ENCODE results near the gene CDH22. TPM values are rescaled to one million over a fixed set of nuclear protein-coding genes. Genes with fewer than 3 reads are reported as not detected.

The CDH22 gene
- total and polyA plus RNA-seq, 9 of the 15 experiments (the other 6 are each of a cell fraction or from before 2014, with no cell fraction given), result 0.07 to 0.08 TPM; not detected in 7

- H3K36me3 ChIP-seq (ENCODE audit: control insufficient read depth, insufficient read depth, low read length), result peaks cover 72% of the 10 kb centered on the region; the same call in 1 of the 3 replicates
- H3K27ac ChIP-seq (ENCODE audit: extremely low read depth, low read depth, low read length), result no peak overlapping the region; the same call in 2 of the 3 replicates
- H4K20me1 ChIP-seq (replicated peaks; ENCODE audit: control insufficient read depth, insufficient read depth, low read length), result peaks cover 26% of the 10 kb centered on the region
- WGBS (ENCODE audit: insufficient coverage, low coverage, missing lambda C conversion rate), result 95% methylated on average over 16 of the region's 20 CpGs
- H3K79me2 ChIP-seq (ENCODE audit: control insufficient read depth, insufficient read depth, low read length), result peaks cover under 1% of the 10 kb centered on the region; the same call in 1 of the 3 replicates
- no peak for DNase-seq (ENCODE audit: extremely low read depth in 1 of 4, low spot score in 3 of 4)
- no TSS peak for BruUV-seq (replicated peaks)
- ChIA-PET CTCF (ENCODE audit: low intra/inter-chr PET ratio) (no interaction called here), POLR2A (interaction anchor here (0.7 to 1.5 kb wide), 3 partner anchors 9 to 323 kb away, joined by 3 to 8 read pairs (median 4); no protein-coding TSS in a partner anchor)
- H3K9me1 ChIP-seq (ENCODE audit: control insufficient read depth, insufficient read depth, low read length), result peaks cover 8% of the 10 kb centered on the region
- H3K9ac ChIP-seq (ENCODE audit: insufficient read depth in 1 of 2, low read depth in 2 of 2, low read length in 2 of 2), result peak overlapping the region in 1 of 2 experiments; percentile 47; a peak in 1 of 4 replicates
- ATAC-seq, result no peak
- no peak overlapping the region for H2AFZ ChIP-seq (ENCODE audit: low read depth, low read length)
- H3K9me3 ChIP-seq (replicated peaks; ENCODE audit: control insufficient read depth, insufficient read depth, low read depth, low read length), result no peaks in the 10 kb centered on the region
- no peak overlapping the region for H3K4me2 ChIP-seq (ENCODE audit: insufficient read depth, low read length)
- no peak for FAIRE-seq
- intact Hi-C loops (cut with micrococcal nuclease), result no loop called here
- in situ Hi-C loops (cut with MboI), result loop anchor here (10.0 kb wide), 1 partner anchor 320 kb away; no protein-coding TSS in a partner anchor
- TF ChIP-seq POLR2G (IDR thresholded peaks at IDR 0.05; ENCODE audit: low read depth, low read length) (peak; percentile 47; the same call in 1 of the 2 replicates), ZBTB17 (CRISPR knock-in tag; IDR thresholded peaks at IDR 0.05) (no peak)
- no peak overlapping the region for H3K4me3 ChIP-seq
- H3K27me3 ChIP-seq (ENCODE audit: control insufficient read depth in 2 of 2, insufficient read depth in 2 of 2, low read length in 2 of 2), result no peaks in the 10 kb centered on the region
- peaks cover 11 to 45% of the 10 kb centered on the region in 2 experiments for H3K4me1 ChIP-seq (replicated peaks in 1 of 2; ENCODE audit: control insufficient read depth in 2 of 2, insufficient read depth in 2 of 2, low read length in 2 of 2)
Observed at GRCh38 chr20:46354920-46355654, 46.8 kb upstream of the CDH22 start.

DNA sequence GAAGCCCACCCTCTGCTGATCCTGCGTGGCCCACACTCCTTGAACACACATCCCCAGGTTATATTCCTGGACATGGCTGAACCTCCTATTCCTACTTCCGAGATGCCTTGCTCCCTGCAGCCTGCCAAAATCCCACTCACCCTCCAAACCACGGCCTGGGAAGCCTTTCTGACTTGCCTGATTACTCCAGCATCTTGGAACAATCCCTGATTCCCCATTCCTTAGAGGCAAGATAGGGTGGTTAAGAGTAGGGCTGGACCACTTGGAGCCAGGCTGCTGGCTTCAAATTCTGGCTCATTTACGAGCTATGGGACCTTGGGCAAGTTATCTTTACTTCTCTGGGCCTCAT lies 45.9 kb upstream of the CDH22 start:
- 96% methylated on average over 4 of the region's 4 CpGs for WGBS (ENCODE audit: insufficient coverage, low coverage, missing lambda C conversion rate)
- Histone ChIP-seq H3K79me2 (ENCODE audit: control insufficient read depth, insufficient read depth, low read length) (no peaks in the 10 kb centered on the region; the same call in 2 of the 3 replicates), H3K4me1 (replicated peaks in 1 of 2; ENCODE audit: control insufficient read depth in 2 of 2, insufficient read depth in 2 of 2, low read length in 2 of 2) (peaks cover 17 to 51% of the 10 kb centered on the region in 2 experiments), H3K36me3 (ENCODE audit: control insufficient read depth, insufficient read depth, low read length) (peaks cover 73% of the 10 kb centered on the region; the same call in 1 of the 3 replicates), H3K9ac (ENCODE audit: insufficient read depth in 1 of 2, low read depth in 2 of 2, low read length in 2 of 2) (no peak overlapping the region), H4K20me1 (replicated peaks; ENCODE audit: control insufficient read depth, insufficient read depth, low read length) (peaks cover 27% of the 10 kb centered on the region), H3K4me2 (ENCODE audit: insufficient read depth, low read length) (no peak overlapping the region), H3K27me3 (ENCODE audit: control insufficient read depth in 2 of 2, insufficient read depth in 2 of 2, low read length in 2 of 2) (no peaks in the 10 kb centered on the region), H3K9me1 (ENCODE audit: control insufficient read depth, insufficient read depth, low read length) (peaks cover 10% of the 10 kb centered on the region), H3K9me3 (replicated peaks; ENCODE audit: control insufficient read depth, insufficient read depth, low read depth, low read length) (no peaks in the 10 kb centered on the region), H3K4me3 (no peak overlapping the region), H2AFZ (ENCODE audit: low read depth, low read length) (no peak overlapping the region), H3K27ac (ENCODE audit: extremely low read depth, low read depth, low read length) (no peak overlapping the region)
- FAIRE-seq (no peak), ATAC-seq (no peak), DNase-seq (ENCODE audit: extremely low read depth in 1 of 4, low spot score in 3 of 4) (no peak)
- intact Hi-C loops (cut with micrococcal nuclease), result no loop called here
- ChIA-PET POLR2A (no interaction called here), CTCF (ENCODE audit: low intra/inter-chr PET ratio) (no interaction called here)
- BruUV-seq (replicated peaks), result no TSS peak
- in situ Hi-C loops (cut with MboI), result loop anchor here (10.0 kb wide), 1 partner anchor 321 kb away; no protein-coding TSS in a partner anchor
- TF ChIP-seq, protein P1, sequence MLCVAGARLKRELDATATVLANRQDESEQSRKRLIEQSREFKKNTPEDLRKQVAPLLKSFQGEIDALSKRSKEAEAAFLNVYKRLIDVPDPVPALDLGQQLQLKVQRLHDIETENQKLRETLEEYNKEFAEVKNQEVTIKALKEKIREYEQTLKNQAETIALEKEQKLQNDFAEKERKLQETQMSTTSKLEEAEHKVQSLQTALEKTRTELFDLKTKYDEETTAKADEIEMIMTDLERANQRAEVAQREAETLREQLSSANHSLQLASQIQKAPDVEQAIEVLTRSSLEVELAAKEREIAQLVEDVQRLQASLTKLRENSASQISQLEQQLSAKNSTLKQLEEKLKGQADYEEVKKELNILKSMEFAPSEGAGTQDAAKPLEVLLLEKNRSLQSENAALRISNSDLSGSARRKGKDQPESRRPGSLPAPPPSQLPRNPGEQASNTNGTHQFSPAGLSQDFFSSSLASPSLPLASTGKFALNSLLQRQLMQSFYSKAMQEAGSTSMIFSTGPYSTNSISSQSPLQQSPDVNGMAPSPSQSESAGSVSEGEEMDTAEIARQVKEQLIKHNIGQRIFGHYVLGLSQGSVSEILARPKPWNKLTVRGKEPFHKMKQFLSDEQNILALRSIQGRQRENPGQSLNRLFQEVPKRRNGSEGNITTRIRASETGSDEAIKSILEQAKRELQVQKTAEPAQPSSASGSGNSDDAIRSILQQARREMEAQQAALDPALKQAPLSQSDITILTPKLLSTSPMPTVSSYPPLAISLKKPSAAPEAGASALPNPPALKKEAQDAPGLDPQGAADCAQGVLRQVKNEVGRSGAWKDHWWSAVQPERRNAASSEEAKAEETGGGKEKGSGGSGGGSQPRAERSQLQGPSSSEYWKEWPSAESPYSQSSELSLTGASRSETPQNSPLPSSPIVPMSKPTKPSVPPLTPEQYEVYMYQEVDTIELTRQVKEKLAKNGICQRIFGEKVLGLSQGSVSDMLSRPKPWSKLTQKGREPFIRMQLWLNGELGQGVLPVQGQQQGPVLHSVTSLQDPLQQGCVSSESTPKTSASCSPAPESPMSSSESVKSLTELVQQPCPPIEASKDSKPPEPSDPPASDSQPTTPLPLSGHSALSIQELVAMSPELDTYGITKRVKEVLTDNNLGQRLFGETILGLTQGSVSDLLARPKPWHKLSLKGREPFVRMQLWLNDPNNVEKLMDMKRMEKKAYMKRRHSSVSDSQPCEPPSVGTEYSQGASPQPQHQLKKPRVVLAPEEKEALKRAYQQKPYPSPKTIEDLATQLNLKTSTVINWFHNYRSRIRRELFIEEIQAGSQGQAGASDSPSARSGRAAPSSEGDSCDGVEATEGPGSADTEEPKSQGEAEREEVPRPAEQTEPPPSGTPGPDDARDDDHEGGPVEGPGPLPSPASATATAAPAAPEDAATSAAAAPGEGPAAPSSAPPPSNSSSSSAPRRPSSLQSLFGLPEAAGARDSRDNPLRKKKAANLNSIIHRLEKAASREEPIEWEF (CRISPR knock-in tag; IDR thresholded peaks at IDR 0.05), result no peak
- TF ChIP-seq HMG20A (CRISPR knock-in tag; conservative IDR thresholded peaks at IDR 0.05) (no peak), ZNF668 (CRISPR knock-in tag; IDR thresholded peaks at IDR 0.05) (no peak), NCOA1 (IDR thresholded peaks at IDR 0.05; ENCODE audit: low read depth) (no peak), ZNF224 (CRISPR knock-in tag; IDR thresholded peaks at IDR 0.05) (no peak), TFAM (CRISPR knock-in tag; conservative IDR thresholded peaks at IDR 0.05) (no peak), MAFG (tag; conservative IDR thresholded peaks at IDR 0.05) (no peak), MYBL2 (IDR thresholded peaks at IDR 0.05; ENCODE audit: low read depth) (no peak), MYBL2 (CRISPR knock-in tag; IDR thresholded peaks at IDR 0.05; ENCODE audit: borderline replicate concordance) (no peak)
